B cell (primary cell): ENCODE data around the gene GGTA1. TPM values are rescaled to one million over a fixed set of nuclear protein-coding genes. Genes with fewer than 3 reads are reported as not detected.

Source experiments
- ATAC-seq: fragments of 200-7000 bp; cut with Tn5 transposase; one replicate; pipeline ENCODE4 v1.10.0; 2021; ENCODE audit warnings: low read depth, mild to moderate bottlenecking, moderate number of reproducible peaks, moderate library complexity
- CTCF ChIA-PET: fragments of 350-600 bp; sonication (Branson Sonifier 250); formaldehyde crosslinking; loops from one replicate; lab custom pipeline; 2021; ENCODE audit warnings: antibody characterized with exemption, inconsistent platforms; lab: Charles Lee
- POLR2A ChIA-PET: fragments of 350-600 bp; sonication (Branson Sonifier 250); formaldehyde crosslinking; loops from one replicate; lab custom pipeline; 2021; ENCODE audit warnings: antibody characterized with exemption; lab: Charles Lee
- DNase-seq: peaks from one replicate; pipeline ENCODE4 v3.0.0; 2013
- H2AFZ ChIP-seq: 2 replicates; pipeline ENCODE4 v1.6.1; 2012; ENCODE audit warnings: mild to moderate bottlenecking, low read depth, low read length; ENCODE audit not compliant: insufficient read depth, poor library complexity, severe bottlenecking
- H3K27ac ChIP-seq, 2 donors: 1 replicate in 1 of 2; 2 replicates in 1 of 2; pipeline ENCODE4 v1.5.1; 2012 to 2013; ENCODE audit warnings: low read length in 2 of 2, mild to moderate bottlenecking in 2 of 2, moderate library complexity in 1 of 2
- H3K27me3 ChIP-seq, 4 experiments: fragments of 200-600 bp in 1 of 4; sonication (generic) in 1 of 4; replicated peaks in 1 of 4; 1 replicate in 2 of 4; 2 replicates in 2 of 4; pipeline versions ENCODE4 v1.6.1 to v1.7.0; 2013 to 2016; ENCODE audit warnings: low read length in 3 of 4, mild to moderate bottlenecking in 2 of 4, mixed read lengths in 1 of 4, moderate library complexity in 1 of 4; ENCODE audit not compliant: insufficient read depth in 4 of 4, control insufficient read depth in 3 of 4; ENCODE audit errors: control extremely low read depth in 1 of 4
- H3K36me3 ChIP-seq, 2 experiments: replicated peaks in 1 of 2; 1 replicate in 1 of 2; 2 replicates in 1 of 2; pipeline versions ENCODE4 v1.6.1 to v1.7.1; 2013; ENCODE audit warnings: low read length in 1 of 2; ENCODE audit not compliant: insufficient read depth in 2 of 2, control insufficient read depth in 1 of 2; ENCODE audit errors: control extremely low read depth in 1 of 2, extremely low read depth in 1 of 2
- H3K4me1 ChIP-seq, 2 donors: fragments of 200-600 bp in 1 of 2; sonication (generic) in 1 of 2; 1 replicate in 1 of 2; 2 replicates in 1 of 2; pipeline versions ENCODE4 v1.5.1 to v1.6.1; 2013 to 2017; ENCODE audit warnings: low read length in 2 of 2; ENCODE audit not compliant: control insufficient read depth in 2 of 2, insufficient read depth in 2 of 2
- H3K4me2 ChIP-seq: replicated peaks from 2 replicates; pipeline ENCODE3; 2012; ENCODE audit warnings: mild to moderate bottlenecking, low read depth, low read length; ENCODE audit not compliant: poor library complexity, severe bottlenecking
- H3K4me3 ChIP-seq, 5 experiments: fragments of 200-600 bp in 1 of 5; sonication (generic) in 1 of 5; 1 replicate in 3 of 5; 2 replicates in 2 of 5; pipeline versions ENCODE4 v1.5.1 to v1.7.0; 2011 to 2016; ENCODE audit warnings: low read length in 4 of 5, mild to moderate bottlenecking in 4 of 5, low read depth in 2 of 5, control low read depth in 1 of 5, moderate library complexity in 1 of 5; ENCODE audit not compliant: insufficient read depth in 1 of 5; ENCODE audit errors: control extremely low read depth in 1 of 5, extremely low read depth in 1 of 5
- H3K79me2 ChIP-seq: fragments of 200-600 bp; sonication (generic); one replicate; pipeline ENCODE4 v1.6.0; 2016; ENCODE audit warnings: low read length; ENCODE audit not compliant: control insufficient read depth, insufficient read depth
- H3K9ac ChIP-seq: fragments of 200-600 bp; sonication (generic); 2 replicates; pipeline ENCODE4 v1.6.1; 2017; ENCODE audit warnings: mild to moderate bottlenecking, low read length, moderate library complexity
- H3K9me3 ChIP-seq, 3 donors: one replicate each; pipeline versions ENCODE4 v1.6.1 to v1.7.1; 2013; ENCODE audit warnings: low read length in 2 of 3; ENCODE audit not compliant: control insufficient read depth in 2 of 3, insufficient read depth in 1 of 3; ENCODE audit errors: control extremely low read depth in 1 of 3
- H4K20me1 ChIP-seq: 2 replicates; pipeline ENCODE4 v1.6.0; 2012; ENCODE audit warnings: mild to moderate bottlenecking, low read length; ENCODE audit not compliant: insufficient read depth, control insufficient read depth, poor library complexity, severe bottlenecking
- H3K27ac Mint-ChIP-seq: one replicate; pipeline ENCODE4 v1.8.0; 2021; ENCODE audit warnings: mixed read lengths
- H3K27me3 Mint-ChIP-seq: one replicate; pipeline ENCODE4 v1.8.0; 2021; ENCODE audit warnings: mixed read lengths
- H3K4me1 Mint-ChIP-seq: one replicate; pipeline ENCODE4 v1.8.0; 2021; ENCODE audit warnings: mixed read lengths
- H3K4me3 Mint-ChIP-seq: one replicate; pipeline ENCODE4 v1.8.0; 2021; ENCODE audit warnings: mixed read lengths
- H3K9me3 Mint-ChIP-seq: one replicate; pipeline ENCODE4 v1.8.0; 2022; ENCODE audit warnings: mixed read lengths; ENCODE audit not compliant: insufficient read depth
- EZH2 ChIP-seq: IDR thresholded peaks from 2 replicates; pipeline ENCODE4 v1.6.1; 2012; ENCODE audit warnings: borderline replicate concordance, low read depth, mild to moderate bottlenecking, moderate library complexity, low read length; ENCODE audit not compliant: insufficient read depth, poor library complexity, severe bottlenecking
- WGBS: methylation state at CpG from one replicate; pipeline ENCODE4 v1.1.5; 2013; ENCODE audit warnings: missing lambda C conversion rate; ENCODE audit not compliant: insufficient coverage; 5-methylcytosine and 5-hydroxymethylcytosine counted together
- intact Hi-C: fragments of 100-400 bp; cut with micrococcal nuclease; formaldehyde crosslinking; loops from one replicate; pipeline ENCODE4 v1.10.0; 2022
- polyA plus RNA-seq: library from polyadenylated mRNA; depleted of rRNA; stranded (reverse); fragments of >200 nt; gene quantifications from 2 replicates; pipeline ENCODE4 v1.2.3, GENCODE V29; 2012
- total RNA-seq, 2 donors: library from RNA; stranded (reverse); fragments of 120-200 nt in 1 of 2; gene quantifications; 1 replicate in 1 of 2; 2 replicates in 1 of 2; pipeline versions ENCODE4 v1.2.3 to v1.2.4, GENCODE V29; 2013 to 2022
- TF ChIP-seq, protein P1 (sequence below): fragments of 200-600 bp; IDR thresholded peaks from one replicate; pipeline ENCODE4 v1.8.0; 2022; ENCODE audit warnings: antibody characterized with exemption, mild to moderate bottlenecking

The GGTA1 gene
- total and polyA plus RNA-seq, 2 donors (not counting 1 experiment from before 2014, with no cell fraction given) = not detected

DNA sequence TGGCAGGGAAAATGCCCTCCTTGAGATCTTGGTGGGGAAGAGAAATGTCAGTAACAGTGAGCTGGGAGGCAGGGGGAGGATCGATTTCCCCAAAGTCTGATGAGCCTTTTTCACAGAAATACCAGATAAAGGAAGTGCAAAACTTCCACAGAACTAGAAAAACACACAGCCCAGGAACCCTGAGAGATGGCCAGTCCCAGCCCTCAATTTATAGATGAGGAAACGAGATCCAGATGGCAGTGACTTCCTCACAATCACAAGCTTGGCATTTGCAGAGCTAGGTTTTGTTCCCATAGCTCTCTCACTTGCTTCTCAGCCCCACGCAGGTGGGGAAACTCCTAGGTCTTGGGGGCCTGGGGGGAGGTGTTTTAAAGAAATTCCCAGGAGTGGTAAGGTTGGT, 3.8 kb upstream of the GGTA1 start:
- no peak for ATAC-seq
- peak overlapping the region; percentile 29 for H3K27ac Mint-ChIP-seq
- Histone ChIP-seq H3K4me3 (no peak overlapping the region), H3K9ac (no peak overlapping the region), H3K79me2 (no peaks in the 10 kb centered on the region), H4K20me1 (no peaks in the 10 kb centered on the region), H3K4me2 (no peak overlapping the region), H2AFZ (no peak overlapping the region), H3K9me3 (peaks cover 0 to 12% (median 1%) of the 10 kb centered on the region in 3 donors), H3K4me1 (peaks cover 16 to 19% of the 10 kb centered on the region in 2 donors), H3K27ac (no peak overlapping the region), H3K27me3 (peaks cover 0 to 35% (median 15%) of the 10 kb centered on the region in 4 experiments), H3K36me3 (no peaks in the 10 kb centered on the region)
- POLR2A ChIA-PET = no interaction called here
- intact Hi-C loops = no loop called here
- H3K9me3 Mint-ChIP-seq = peaks cover 3% of the 10 kb centered on the region
- no peak overlapping the region for H3K4me3 Mint-ChIP-seq
- DNase-seq = no peak
- TF ChIP-seq, protein P1, sequence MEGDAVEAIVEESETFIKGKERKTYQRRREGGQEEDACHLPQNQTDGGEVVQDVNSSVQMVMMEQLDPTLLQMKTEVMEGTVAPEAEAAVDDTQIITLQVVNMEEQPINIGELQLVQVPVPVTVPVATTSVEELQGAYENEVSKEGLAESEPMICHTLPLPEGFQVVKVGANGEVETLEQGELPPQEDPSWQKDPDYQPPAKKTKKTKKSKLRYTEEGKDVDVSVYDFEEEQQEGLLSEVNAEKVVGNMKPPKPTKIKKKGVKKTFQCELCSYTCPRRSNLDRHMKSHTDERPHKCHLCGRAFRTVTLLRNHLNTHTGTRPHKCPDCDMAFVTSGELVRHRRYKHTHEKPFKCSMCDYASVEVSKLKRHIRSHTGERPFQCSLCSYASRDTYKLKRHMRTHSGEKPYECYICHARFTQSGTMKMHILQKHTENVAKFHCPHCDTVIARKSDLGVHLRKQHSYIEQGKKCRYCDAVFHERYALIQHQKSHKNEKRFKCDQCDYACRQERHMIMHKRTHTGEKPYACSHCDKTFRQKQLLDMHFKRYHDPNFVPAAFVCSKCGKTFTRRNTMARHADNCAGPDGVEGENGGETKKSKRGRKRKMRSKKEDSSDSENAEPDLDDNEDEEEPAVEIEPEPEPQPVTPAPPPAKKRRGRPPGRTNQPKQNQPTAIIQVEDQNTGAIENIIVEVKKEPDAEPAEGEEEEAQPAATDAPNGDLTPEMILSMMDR = no peak
- TF ChIP-seq EZH2 = no peak
- peaks cover 17% of the 10 kb centered on the region for H3K4me1 Mint-ChIP-seq
- peaks cover 46% of the 10 kb centered on the region for H3K27me3 Mint-ChIP-seq
- no CpG with 5 or more reads among the region's 3 CpGs for WGBS
- CTCF ChIA-PET = no interaction called here

DNA sequence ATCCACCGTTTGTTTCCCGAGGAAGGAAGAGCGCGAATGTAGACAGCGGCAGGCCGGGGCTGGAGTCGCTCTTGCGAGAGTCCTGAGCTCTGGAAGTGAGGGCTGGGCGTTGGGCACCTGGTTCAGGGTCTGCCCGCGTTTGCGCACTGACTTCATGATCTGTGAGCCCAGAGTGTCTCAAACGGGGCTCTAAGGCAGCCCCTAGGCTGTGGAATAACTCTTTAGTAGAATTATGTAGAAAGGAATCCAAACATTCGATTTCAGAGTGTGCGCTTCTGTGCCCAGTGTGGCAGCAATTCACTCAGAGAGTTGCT, 478 bp upstream of the GGTA1 start:
- 22% methylated on average over 14 of the region's 15 CpGs for WGBS
- ChIA-PET POLR2A (no interaction called here), CTCF (interaction anchor here (1.0 kb wide), 1 partner anchor 9 kb away, joined by 3 read pairs; no protein-coding TSS in a partner anchor)
- no peak for TF ChIP-seq EZH2
- TF ChIP-seq, protein P1 = no peak
- Histone ChIP-seq H3K36me3 (no peaks in the 10 kb centered on the region), H2AFZ (peak overlapping the region; percentile 59), H3K27me3 (peaks cover 0 to 39% (median 19%) of the 10 kb centered on the region in 4 experiments), H3K79me2 (no peaks in the 10 kb centered on the region), H3K9ac (peak overlapping the region; percentile 63), H3K4me1 (peaks cover 25 to 27% of the 10 kb centered on the region in 2 donors), H3K4me3 (peak overlapping the region in 2 of 5 experiments; percentile 41 to 58), H3K27ac (no peak overlapping the region), H4K20me1 (no peaks in the 10 kb centered on the region), H3K4me2 (peak overlapping the region; percentile 92), H3K9me3 (peaks cover 0 to 4% (median 2%) of the 10 kb centered on the region in 3 donors)
- Mint-ChIP-seq H3K27me3 (peaks cover 49% of the 10 kb centered on the region), H3K27ac (no peak overlapping the region), H3K9me3 (peaks cover 4% of the 10 kb centered on the region), H3K4me3 (peak overlapping the region; percentile 85), H3K4me1 (peaks cover 33% of the 10 kb centered on the region)
- DNase-seq = no peak
- intact Hi-C loops = no loop called here
- no peak for ATAC-seq
